ENCODE data around the gene CHD2. TPM values are rescaled to one million over a fixed set of nuclear protein-coding genes. Genes with fewer than 3 reads are reported as not detected.

Gene CHD2
- total and polyA plus RNA-seq, 2 donors, result 29.9 to 210 TPM

- Histone ChIP-seq H3K4me3 (ENCODE audit: low read depth, low read length) (peak overlapping the region; percentile 100), H3K36me3 (ENCODE audit: insufficient read depth) (no peaks in the 10 kb centered on the region), H3K27ac (ENCODE audit: low read depth) (peak overlapping the region; percentile 73), H3K4me1 (ENCODE audit: insufficient read depth) (no peaks in the 10 kb centered on the region)
- 8% methylated on average over 41 of the region's 41 CpGs for WGBS
- peak; percentile 100 for DNase-seq (ENCODE audit: extremely low spot score)
These were observed 18.1 kb upstream of the CHD2 start for GRCh38 chr15:92881802-92882696.

DNA sequence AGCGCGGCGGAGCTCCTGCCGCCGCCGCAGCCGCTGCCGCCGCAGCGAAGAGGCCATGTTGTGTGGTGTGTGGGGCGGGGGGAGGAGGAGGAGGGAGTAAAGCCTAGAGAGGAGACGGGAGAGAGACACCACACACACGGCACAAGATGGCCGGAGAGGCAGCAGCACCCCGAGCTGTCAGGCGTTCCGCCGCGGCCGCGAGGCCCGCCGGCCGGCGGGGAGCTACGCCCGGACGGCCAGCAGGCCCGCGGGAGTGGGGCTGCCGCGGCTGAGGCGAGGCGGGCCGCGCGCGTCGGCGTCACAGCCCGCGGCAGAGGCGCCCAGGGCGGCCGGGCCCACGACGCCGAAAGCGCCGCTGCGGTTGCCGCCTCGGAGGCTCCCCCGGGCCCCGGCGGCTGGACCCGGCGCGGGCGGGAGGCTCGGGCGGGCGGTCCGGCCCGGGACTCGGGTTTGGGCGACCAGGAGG lies 17.4 kb upstream of the CHD2 start:
- H3K36me3 ChIP-seq (ENCODE audit: insufficient read depth), result no peaks in the 10 kb centered on the region
- H3K4me1 ChIP-seq (ENCODE audit: insufficient read depth), result no peaks in the 10 kb centered on the region
- under 1% methylated on average over 67 of the region's 67 CpGs for WGBS
- peak overlapping the region; percentile 100 for H3K27ac ChIP-seq (ENCODE audit: low read depth)
- peak overlapping the region; percentile 100 for H3K4me3 ChIP-seq (ENCODE audit: low read depth, low read length)
- DNase-seq (ENCODE audit: extremely low spot score), result no peak

DNA sequence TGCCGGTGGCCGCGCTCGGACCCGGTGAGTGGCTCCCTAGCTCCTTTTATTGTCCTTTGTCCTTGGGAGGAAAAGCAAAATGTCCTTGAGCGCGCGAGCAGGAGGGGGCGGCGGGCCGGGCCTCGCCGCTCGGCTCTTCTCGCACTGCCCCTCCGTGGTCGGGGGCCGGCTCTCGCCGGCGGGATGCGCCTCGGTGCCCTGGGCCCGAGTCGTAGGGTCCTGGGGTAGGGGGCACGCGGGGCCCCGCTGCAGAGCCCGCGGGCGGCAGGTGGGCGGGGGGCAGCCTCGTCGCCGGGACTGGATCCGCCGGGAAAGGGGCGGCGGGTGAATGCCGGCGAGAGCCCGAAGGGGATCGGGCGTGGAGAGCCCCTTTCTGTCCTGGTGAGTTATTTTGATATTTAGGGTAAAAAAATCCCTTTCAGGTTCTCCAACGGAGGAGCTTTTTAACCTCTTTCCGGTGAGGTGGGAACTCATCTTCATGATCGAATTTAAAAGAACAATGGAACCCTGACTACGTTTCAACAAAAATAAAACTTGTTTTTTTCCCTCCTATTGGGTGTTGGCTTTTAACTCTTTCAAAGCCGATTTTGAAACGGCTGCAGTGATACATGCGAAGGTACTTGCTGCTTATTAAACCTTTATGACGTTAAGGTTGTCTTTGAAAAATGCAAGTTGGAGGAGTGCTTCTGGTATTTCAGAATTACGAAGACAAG lies 16.8 kb upstream of the CHD2 start:
- Histone ChIP-seq H3K36me3 (ENCODE audit: insufficient read depth) (no peaks in the 10 kb centered on the region), H3K4me3 (ENCODE audit: low read depth, low read length) (peak overlapping the region; percentile 100), H3K4me1 (ENCODE audit: insufficient read depth) (no peaks in the 10 kb centered on the region), H3K27ac (ENCODE audit: low read depth) (peak overlapping the region; percentile 100)
- peak; percentile 59 for DNase-seq (ENCODE audit: extremely low spot score)
- WGBS, result under 1% methylated on average over 53 of the region's 53 CpGs

DNA sequence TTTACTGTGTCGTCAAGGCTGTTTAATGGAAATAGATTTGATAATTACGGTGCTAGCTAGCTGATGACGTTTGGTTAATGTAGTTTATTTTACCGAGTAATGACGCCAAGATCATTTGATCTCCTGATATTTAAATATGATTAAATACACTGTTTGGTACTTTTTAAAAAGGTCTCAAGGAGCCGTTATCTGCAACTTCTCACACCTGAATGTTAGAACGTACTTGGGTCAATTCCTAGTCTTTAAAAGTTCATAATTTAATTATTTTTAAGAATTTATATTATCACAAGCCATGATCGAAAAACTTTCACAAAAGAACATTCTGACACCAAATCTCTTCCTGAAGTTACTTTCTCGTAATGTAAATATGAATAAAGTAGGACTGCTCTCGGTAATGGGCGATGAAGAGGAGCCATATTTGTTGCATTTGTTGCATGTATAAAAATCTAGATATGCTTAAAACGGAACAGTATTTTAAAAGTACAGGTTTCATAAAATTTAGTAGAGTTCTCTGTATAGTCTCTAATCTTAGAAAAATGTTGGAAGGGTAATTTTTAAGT lies 16.2 kb upstream of the CHD2 start:
- no peaks in the 10 kb centered on the region for H3K4me1 ChIP-seq (ENCODE audit: insufficient read depth)

DNA sequence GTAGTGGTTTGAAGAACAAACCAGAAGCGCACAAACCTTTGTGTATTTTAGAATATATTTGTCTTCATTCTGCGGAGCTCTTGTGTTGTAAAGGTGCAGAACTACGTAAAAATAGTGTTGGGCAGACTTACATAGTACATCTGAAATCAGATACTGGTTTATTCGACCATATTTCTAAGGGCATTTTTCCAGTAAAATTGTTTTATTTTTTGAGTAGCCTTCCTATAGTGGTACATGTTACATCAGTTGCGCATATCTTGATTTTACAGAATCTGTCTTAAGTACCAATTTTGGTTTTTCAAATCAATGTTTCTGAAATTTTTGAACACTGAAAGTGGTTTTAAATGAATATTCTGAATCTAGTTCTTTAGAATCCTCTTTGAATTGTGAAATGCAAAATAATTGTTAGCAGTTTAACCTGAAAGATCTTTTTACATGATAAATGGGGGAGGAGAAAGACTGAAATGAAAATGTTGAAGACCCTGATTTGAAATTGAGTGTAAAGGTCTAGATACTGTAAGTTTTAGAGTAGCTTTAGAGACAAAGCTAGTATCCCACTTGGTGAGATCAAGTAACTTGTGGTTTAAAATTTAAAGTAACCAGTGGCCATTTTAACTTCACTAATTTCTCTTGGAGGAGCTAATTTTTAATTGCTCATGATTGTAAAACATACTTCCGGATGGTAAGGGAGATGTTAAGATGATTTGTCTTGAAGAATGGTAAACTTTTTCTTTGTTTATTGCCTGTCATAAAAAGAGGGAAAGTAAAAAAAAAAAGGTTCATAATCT lies 15.5 kb upstream of the CHD2 start:
- no peaks in the 10 kb centered on the region for H3K36me3 ChIP-seq (ENCODE audit: insufficient read depth)
- peak overlapping the region; percentile 86 for H3K27ac ChIP-seq (ENCODE audit: low read depth)
- no peaks in the 10 kb centered on the region for H3K4me1 ChIP-seq (ENCODE audit: insufficient read depth)
- WGBS, result 1% methylated on average over 6 of the region's 6 CpGs
- no peak for DNase-seq (ENCODE audit: extremely low spot score)
- peak overlapping the region; percentile 100 for H3K4me3 ChIP-seq (ENCODE audit: low read depth, low read length)

More for the DNA sequence above, 16.2 kb upstream of the CHD2 start:
- DNase-seq (ENCODE audit: extremely low spot score), result no peak
- no peaks in the 10 kb centered on the region for H3K36me3 ChIP-seq (ENCODE audit: insufficient read depth)
- peak overlapping the region; percentile 100 for H3K4me3 ChIP-seq (ENCODE audit: low read depth, low read length)
- H3K27ac ChIP-seq (ENCODE audit: low read depth), result peak overlapping the region; percentile 100
- under 1% methylated on average over 12 of the region's 12 CpGs for WGBS

DNA sequence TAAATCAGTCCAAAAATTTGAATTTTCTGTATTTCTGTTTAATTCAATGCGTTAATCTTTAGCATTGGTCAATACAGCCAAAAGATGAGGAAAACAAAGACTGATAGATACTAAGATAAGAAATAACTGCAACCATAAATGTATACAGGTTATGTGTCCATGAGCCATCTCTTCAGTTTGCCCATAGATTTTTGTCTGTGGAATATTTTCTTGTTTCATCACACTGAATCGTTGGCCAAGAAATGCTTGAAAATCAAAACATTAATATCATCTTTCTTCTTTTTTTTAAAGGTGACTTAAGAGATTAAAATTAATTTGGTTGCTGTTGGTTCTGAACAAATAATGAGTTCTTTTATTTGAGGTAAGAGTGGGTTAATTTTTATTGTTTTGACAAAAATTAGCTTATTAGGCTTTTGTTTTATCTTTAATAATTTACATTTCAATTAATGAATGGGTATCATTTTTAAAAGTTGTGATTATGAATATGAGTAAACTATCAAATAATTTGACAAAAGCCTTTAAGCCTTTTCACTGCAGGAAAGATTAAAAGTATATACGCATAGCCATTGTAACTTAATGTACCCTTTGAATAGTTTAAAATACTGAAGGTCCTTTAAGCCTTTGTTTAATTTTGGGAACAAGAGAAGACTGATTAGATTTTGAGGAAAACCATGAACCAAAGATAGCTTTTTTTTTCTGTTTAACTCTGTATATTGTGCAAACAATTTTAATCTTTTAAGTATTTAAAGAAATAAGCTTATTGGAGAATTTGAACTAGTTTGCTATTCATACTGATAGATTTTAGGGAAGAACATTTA lies 14.7 kb upstream of the CHD2 start:
- H3K4me1 ChIP-seq (ENCODE audit: insufficient read depth), result no peaks in the 10 kb centered on the region
- WGBS, result 4% methylated on average over 3 of the region's 3 CpGs
- no peaks in the 10 kb centered on the region for H3K36me3 ChIP-seq (ENCODE audit: insufficient read depth)
- no peak for DNase-seq (ENCODE audit: extremely low spot score)
- H3K27ac ChIP-seq (ENCODE audit: low read depth), result no peak overlapping the region
- peak overlapping the region; percentile 100 for H3K4me3 ChIP-seq (ENCODE audit: low read depth, low read length)

- no peaks in the 10 kb centered on the region for H3K4me1 ChIP-seq (ENCODE audit: insufficient read depth)
These were observed 14.0 kb upstream of the CHD2 start for GRCh38 chr15:92886042-92886537.

DNA sequence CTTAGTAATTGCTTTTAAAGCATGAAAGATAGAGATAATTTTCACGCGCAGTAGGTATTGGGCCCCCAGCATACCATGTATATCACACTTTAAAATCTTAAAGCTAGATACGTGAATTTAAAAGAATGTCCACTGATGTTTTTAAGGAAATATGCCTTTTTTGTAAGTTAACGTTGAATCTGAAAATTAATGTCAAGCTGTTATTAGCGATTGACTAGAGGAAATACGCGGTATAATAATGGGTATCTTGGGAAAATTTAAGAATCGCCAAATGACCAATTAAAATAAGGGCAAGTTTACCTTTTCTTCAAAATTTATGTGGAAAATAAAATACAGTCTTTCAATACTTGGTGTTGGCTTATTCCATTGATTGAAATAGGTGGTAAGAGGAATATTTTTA lies 13.3 kb upstream of the CHD2 start:
- peak overlapping the region; percentile 5 for H3K27ac ChIP-seq (ENCODE audit: low read depth)

More at GRCh38 chr15:92886042-92886537, 14.0 kb upstream of the CHD2 start:
- Histone ChIP-seq H3K4me3 (ENCODE audit: low read depth, low read length) (no peak overlapping the region), H3K36me3 (ENCODE audit: insufficient read depth) (peaks cover 2% of the 10 kb centered on the region), H3K27ac (ENCODE audit: low read depth) (peak overlapping the region; percentile 10)
- no peak for DNase-seq (ENCODE audit: extremely low spot score)
- 8% methylated on average over 2 of the region's 2 CpGs for WGBS

GRCh38 chr15:92887869-92888268 lies 12.3 kb upstream of the CHD2 start:
- Histone ChIP-seq H3K4me3 (ENCODE audit: low read depth, low read length) (no peak overlapping the region), H3K4me1 (ENCODE audit: insufficient read depth) (no peaks in the 10 kb centered on the region), H3K27ac (ENCODE audit: low read depth) (peak overlapping the region; percentile 59), H3K36me3 (ENCODE audit: insufficient read depth) (peaks cover 5% of the 10 kb centered on the region)
- DNase-seq (ENCODE audit: extremely low spot score), result no peak
- 39% methylated on average over 3 of the region's 3 CpGs for WGBS

More for the DNA sequence above, 13.3 kb upstream of the CHD2 start:
- DNase-seq (ENCODE audit: extremely low spot score), result no peak
- H3K4me1 ChIP-seq (ENCODE audit: insufficient read depth), result no peaks in the 10 kb centered on the region
- 65% methylated on average over 8 of the region's 8 CpGs for WGBS
- H3K4me3 ChIP-seq (ENCODE audit: low read depth, low read length), result no peak overlapping the region
- peaks cover 3% of the 10 kb centered on the region for H3K36me3 ChIP-seq (ENCODE audit: insufficient read depth)

DNA sequence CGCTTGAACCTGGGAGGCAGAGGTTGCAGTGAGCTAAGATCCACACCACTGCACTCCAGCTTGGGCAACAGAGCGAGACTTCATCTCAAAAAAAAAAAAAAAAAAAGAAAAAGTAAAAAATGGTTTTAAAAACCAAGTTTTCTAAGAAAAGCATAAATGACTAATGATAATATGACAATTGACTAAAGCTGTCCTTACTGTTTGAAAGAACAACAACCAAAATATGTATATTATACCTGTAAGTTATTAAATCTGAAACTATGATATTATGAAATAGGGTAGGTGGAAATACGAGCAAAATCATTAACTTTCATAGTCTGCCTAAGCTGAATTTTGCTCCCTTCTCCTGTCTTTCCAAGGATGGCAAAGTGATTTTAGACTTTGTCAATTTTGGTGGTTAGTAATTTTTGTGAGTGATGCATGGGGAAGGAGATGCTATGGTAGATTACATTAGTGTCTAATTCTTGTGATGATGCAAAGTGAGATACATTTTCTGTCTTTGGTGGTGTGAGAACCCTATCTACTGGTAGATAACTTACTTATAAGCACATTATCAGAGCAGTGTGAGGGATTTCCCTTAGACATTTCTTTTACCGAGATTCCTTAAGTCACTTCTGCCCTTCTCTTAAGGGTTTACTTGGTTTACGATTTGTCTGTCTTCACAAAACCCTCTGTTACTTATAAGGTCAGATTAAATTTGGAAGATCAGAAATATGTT lies 10.6 kb upstream of the CHD2 start:
- 79% methylated on average over 5 of the region's 5 CpGs for WGBS
- Histone ChIP-seq H3K4me3 (ENCODE audit: low read depth, low read length) (no peak overlapping the region), H3K36me3 (ENCODE audit: insufficient read depth) (peaks cover 5% of the 10 kb centered on the region), H3K4me1 (ENCODE audit: insufficient read depth) (no peaks in the 10 kb centered on the region), H3K27ac (ENCODE audit: low read depth) (no peak overlapping the region)
- DNase-seq (ENCODE audit: extremely low spot score), result no peak

- no peak for DNase-seq (ENCODE audit: extremely low spot score)
- Histone ChIP-seq H3K27ac (ENCODE audit: low read depth) (no peak overlapping the region), H3K36me3 (ENCODE audit: insufficient read depth) (peaks cover 5% of the 10 kb centered on the region), H3K4me3 (ENCODE audit: low read depth, low read length) (no peak overlapping the region), H3K4me1 (ENCODE audit: insufficient read depth) (no peaks in the 10 kb centered on the region)
- 69% methylated on average over 3 of the region's 3 CpGs for WGBS
These were observed 8.5 kb upstream of the CHD2 start for GRCh38 chr15:92891533-92892200.
